ENCODE data around the gene ZNF410. TPM values are rescaled to one million over a fixed set of nuclear protein-coding genes. Genes with fewer than 3 reads are reported as not detected.

The ZNF410 gene
- total and polyA plus RNA-seq, 9 donors: 37.0 to 71.4 (median 54.4) TPM

DNA sequence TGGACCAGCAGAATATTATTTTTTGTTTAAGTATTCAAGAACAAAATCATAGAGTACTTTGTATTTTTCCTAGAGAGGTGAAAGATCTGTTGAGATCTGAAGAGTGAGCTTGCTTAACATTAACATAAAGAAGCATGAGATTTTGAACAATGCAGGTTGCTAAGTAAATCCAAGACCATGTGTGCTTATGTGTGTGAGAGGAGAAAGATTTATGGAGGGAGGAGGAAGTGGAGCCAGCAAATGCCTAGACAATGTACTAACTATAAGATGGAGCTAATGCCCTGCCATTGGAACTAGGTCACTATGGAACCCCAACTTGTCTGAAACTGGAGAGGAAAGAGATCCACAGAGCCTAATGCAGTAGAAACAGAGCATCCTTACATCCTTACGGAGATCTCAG, 49.9 kb downstream of the ZNF410 start:
- no peaks in the 10 kb centered on the region for H3K36me3 ChIP-seq

DNA sequence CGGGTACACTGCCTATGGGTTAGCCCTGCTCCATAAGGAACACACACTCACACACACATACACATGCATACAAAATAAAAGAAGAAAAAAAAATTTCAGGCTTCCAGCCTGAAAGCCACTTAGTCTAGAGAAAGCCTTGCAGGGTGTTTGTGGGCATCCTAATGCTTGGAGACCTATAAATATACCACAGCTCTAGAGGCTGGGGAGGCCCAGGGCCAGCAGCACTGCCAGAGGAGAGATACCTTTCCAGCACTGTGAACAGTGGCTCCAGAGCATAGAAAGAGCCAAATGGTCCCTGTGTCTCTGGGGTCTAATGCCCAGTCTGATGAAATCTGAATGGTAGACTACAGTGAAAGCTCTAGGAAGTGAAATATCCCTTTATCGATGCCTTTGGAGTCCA, 50.4 kb downstream of the ZNF410 start:
- TF ChIP-seq, protein P1, sequence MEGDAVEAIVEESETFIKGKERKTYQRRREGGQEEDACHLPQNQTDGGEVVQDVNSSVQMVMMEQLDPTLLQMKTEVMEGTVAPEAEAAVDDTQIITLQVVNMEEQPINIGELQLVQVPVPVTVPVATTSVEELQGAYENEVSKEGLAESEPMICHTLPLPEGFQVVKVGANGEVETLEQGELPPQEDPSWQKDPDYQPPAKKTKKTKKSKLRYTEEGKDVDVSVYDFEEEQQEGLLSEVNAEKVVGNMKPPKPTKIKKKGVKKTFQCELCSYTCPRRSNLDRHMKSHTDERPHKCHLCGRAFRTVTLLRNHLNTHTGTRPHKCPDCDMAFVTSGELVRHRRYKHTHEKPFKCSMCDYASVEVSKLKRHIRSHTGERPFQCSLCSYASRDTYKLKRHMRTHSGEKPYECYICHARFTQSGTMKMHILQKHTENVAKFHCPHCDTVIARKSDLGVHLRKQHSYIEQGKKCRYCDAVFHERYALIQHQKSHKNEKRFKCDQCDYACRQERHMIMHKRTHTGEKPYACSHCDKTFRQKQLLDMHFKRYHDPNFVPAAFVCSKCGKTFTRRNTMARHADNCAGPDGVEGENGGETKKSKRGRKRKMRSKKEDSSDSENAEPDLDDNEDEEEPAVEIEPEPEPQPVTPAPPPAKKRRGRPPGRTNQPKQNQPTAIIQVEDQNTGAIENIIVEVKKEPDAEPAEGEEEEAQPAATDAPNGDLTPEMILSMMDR (IDR thresholded peaks at IDR 0.05): no peak
- TF ChIP-seq EP300 (IDR thresholded peaks at IDR 0.05) (no peak), POLR2A (IDR thresholded peaks at IDR 0.05) (no peak)
- intact Hi-C loops (cut with DNase I): no loop called here
- Histone ChIP-seq H3K4me1 (ENCODE audit: insufficient read depth) (no peaks in the 10 kb centered on the region), H3K27me3 (no peaks in the 10 kb centered on the region), H3K36me3 (no peaks in the 10 kb centered on the region), H3K27ac (no peak overlapping the region), H3K4me3 (no peak overlapping the region), H3K9me3 (no peaks in the 10 kb centered on the region)
- WGBS, 3 donors: 73 to 82% (median 74%) methylated on average over 2 of the region's 2 CpGs
- no peak for DNase-seq

More for the DNA sequence above, 49.9 kb downstream of the ZNF410 start:
- Histone ChIP-seq H3K27ac (no peak overlapping the region), H3K27me3 (no peaks in the 10 kb centered on the region), H3K4me1 (ENCODE audit: insufficient read depth) (no peaks in the 10 kb centered on the region), H3K9me3 (no peaks in the 10 kb centered on the region), H3K4me3 (no peak overlapping the region)
- TF ChIP-seq, protein P1 (IDR thresholded peaks at IDR 0.05): no peak
- TF ChIP-seq EP300 (IDR thresholded peaks at IDR 0.05) (no peak), POLR2A (IDR thresholded peaks at IDR 0.05) (no peak)
- no peak for DNase-seq
- intact Hi-C loops (cut with DNase I): no loop called here
- WGBS, 3 donors: 91 to 94% (median 93%) methylated on average over 1 of the region's 1 CpG

DNA sequence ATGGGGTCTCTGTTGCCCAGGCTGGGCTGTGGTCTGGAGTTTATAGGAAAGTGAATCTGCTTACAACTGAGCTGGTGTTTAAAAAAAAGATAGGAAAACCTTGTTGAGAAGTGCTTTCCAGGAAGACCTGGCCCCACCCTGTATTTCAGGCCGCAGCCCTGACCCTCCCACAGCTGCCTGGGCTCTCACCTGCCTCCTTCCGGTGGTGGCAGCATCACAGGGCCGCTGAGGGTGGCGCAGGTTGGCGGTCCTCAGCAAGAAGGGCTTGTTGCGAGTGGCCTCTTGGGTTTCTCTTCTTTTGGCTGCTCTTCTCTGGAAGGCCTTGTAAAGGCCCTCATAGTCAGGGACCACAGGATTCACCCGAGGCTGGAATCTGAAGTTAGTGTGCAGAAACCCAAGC, 55.5 kb downstream of the ZNF410 start:
- no peak for DNase-seq
- Histone ChIP-seq H3K27me3 (no peaks in the 10 kb centered on the region), H3K27ac (no peak overlapping the region), H3K4me3 (no peak overlapping the region), H3K4me1 (ENCODE audit: insufficient read depth) (no peaks in the 10 kb centered on the region), H3K36me3 (no peaks in the 10 kb centered on the region), H3K9me3 (no peaks in the 10 kb centered on the region)
- 80 to 87% (median 86%) methylated on average over 7 of the region's 7 CpGs for WGBS, 3 donors
- TF ChIP-seq POLR2A (IDR thresholded peaks at IDR 0.05) (no peak), EP300 (IDR thresholded peaks at IDR 0.05) (no peak)
- TF ChIP-seq, protein P1 (IDR thresholded peaks at IDR 0.05): no peak
- intact Hi-C loops (cut with DNase I): no loop called here

DNA sequence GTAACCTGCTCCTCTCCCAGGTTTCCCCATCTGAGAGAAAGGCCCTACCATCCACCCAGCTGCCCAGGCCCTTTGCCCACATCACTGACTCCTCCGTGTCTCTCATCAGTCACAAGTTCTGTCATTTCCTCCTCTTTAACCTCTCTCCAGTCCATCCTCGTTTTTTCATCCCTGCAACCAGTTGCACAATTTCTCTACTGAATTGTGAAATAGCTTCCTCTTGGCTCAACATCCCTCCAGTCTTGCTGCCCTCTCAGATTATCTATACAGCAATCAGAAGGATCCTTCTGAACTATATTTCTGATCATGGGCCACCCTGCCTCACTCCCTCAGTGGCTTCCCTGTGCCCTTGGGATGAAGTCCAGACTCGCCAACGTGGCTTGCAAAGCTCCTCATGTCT, 56.4 kb downstream of the ZNF410 start:
- WGBS, 3 donors: 32 to 49% (median 43%) methylated on average over 4 of the region's 4 CpGs
- no peak overlapping the region for H3K27ac ChIP-seq
- H3K27me3 ChIP-seq: no peaks in the 10 kb centered on the region
- no peak overlapping the region for H3K4me3 ChIP-seq
- TF ChIP-seq, protein P1 (IDR thresholded peaks at IDR 0.05): no peak
- TF ChIP-seq EP300 (IDR thresholded peaks at IDR 0.05): no peak
- no peak for TF ChIP-seq POLR2A (IDR thresholded peaks at IDR 0.05)
- peak in 1 of 5 donors; percentile 34 for DNase-seq
- H3K9me3 ChIP-seq: no peaks in the 10 kb centered on the region
- no peaks in the 10 kb centered on the region for H3K36me3 ChIP-seq
- no peaks in the 10 kb centered on the region for H3K4me1 ChIP-seq (ENCODE audit: insufficient read depth)
- intact Hi-C loops (cut with DNase I): no loop called here

Measured in ovary (tissue), 9 donors.